Fibroblast of villous mesenchyme (primary cell): ENCODE data around the gene B3GALT5. TPM values are rescaled to one million over a fixed set of nuclear protein-coding genes. Genes with fewer than 3 reads are reported as not detected.

Source experiments
- DNase-seq: peaks from one replicate; pipeline ENCODE4 v3.0.0-alpha.2; 2010; ENCODE audit warnings: low read depth
- H3K4me3 ChIP-seq: 2 replicates; pipeline ENCODE4 v1.5.1; 2011; ENCODE audit warnings: low read depth, mild to moderate bottlenecking, low read length
- CTCF ChIP-seq: IDR thresholded peaks from 2 replicates; pipeline ENCODE4 v1.5.1; 2012; ENCODE audit warnings: low read depth, mild to moderate bottlenecking, low read length; ENCODE audit not compliant: insufficient read depth
- total RNA-seq: library from RNA; depleted of rRNA; stranded (reverse); fragments of >200 nt; gene quantifications from 2 replicates; pipeline ENCODE4 v1.2.3, GENCODE V29; 2012

The B3GALT5 gene, protein sequence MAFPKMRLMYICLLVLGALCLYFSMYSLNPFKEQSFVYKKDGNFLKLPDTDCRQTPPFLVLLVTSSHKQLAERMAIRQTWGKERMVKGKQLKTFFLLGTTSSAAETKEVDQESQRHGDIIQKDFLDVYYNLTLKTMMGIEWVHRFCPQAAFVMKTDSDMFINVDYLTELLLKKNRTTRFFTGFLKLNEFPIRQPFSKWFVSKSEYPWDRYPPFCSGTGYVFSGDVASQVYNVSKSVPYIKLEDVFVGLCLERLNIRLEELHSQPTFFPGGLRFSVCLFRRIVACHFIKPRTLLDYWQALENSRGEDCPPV
- under 0.01 TPM in 1 of 2 replicates, not detected in the other for total RNA-seq

- TF ChIP-seq CTCF, result no peak
- H3K4me3 ChIP-seq, result peak within 1 kb of the TSS; percentile 46
- peak; percentile 35 for DNase-seq
These were observed at the start of gene B3GALT5 for GRCh38 chr21:39612233-39613040. TSS of gene B3GALT5 (plus strand) at chr21:39612940. CDS start at chr21:39660560, 47,620 bp downstream.

DNA sequence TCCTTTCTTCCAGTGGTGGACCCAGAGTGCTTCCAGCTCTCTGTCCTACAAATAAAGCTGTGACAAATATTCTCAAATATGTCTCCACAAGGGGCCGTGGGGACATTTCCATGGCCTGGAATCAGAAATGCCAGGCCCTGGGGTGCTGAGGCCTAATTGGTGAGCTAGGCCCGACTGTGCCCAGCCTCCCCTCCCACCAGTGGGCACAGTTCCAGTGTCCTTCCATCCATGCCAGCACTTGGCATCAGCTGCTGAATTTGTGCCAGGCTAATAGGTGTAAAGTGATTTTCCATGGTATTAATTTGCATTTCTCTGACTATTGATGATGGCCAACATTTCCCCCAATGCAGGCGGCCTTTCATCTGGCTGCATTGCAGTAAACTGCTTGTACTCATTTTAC lies 48.5 kb upstream of the B3GALT5 start:
- H3K4me3 ChIP-seq, result no peak overlapping the region
- no peak for TF ChIP-seq CTCF
- DNase-seq, result no peak

DNA sequence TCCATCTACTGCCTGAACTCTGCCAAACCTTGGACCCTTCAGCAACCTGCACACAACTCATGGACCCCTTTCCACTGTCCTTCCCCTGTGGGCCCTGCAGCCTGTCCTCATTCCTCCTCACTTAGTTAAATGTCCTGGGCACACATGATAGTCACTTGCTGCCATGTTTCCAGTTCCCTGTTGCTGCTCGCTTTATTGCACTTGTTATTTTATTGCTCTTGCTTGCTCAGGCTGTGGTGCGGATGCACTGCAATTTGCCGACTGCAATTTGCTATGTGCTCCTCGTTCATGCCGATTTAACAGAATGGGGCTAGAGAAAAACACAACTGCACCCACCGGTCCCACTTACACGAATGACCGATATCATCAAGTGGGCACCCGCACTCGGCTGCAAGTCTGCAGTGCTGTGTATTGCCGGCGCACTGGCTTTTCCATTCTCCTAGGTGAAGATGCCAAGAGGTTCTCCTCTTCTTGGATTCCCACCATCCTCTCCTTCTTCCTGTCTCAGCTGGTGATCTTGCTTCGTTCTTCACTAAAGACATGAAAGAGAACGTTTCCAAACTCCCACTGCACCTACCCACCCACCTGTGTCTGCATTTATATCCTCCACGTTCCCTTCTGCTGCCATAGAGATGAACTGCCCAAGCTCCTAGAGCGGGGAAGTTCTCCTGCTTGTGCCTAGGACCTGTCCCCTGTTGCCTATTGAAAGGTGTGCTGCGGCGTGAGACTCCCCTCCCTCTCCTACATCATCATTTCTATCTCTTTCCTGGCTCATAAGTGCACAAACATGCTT lies 45.4 kb upstream of the B3GALT5 start:
- TF ChIP-seq CTCF, result no peak
- DNase-seq, result no peak
- no peak overlapping the region for H3K4me3 ChIP-seq

DNA sequence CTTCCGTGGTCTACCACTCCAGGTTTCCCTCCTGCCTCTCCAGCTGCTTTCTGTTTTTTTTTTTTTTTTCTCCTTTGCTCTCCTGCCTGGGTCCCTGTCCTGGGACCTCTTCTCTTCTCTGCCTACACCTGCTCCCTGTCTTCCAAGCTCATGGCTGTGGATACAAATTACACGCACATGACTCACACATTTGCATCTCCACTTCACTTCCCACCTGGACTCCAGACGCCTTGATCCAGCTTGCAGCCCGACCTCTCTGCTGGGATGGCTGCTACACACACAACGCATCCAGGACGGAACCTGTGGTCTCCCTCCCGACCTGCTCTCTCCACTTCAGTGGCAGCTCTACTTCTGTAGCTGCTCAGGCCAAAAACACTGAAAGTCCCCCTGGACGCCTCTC lies 44.4 kb upstream of the B3GALT5 start:
- H3K4me3 ChIP-seq, result no peak overlapping the region
- no peak for TF ChIP-seq CTCF
- no peak for DNase-seq

DNA sequence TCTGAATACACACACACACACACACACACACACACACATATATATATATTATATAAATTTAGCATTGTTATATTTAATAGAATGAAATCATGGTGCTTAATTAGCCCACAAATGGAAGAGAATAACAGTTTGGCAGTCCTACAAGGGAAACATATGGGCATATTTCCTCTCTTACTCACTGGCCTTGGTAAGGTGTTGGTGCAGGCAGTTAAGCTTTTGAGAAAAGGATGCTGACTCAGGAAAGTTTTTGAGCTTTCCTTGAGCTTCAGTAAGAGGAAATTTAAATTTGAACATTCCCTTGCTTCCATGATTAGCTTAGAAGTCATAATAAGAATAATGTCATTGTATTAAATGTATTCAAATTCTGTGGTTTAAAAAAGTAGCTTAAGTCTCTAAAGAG lies 37.0 kb upstream of the B3GALT5 start:
- no peak overlapping the region for H3K4me3 ChIP-seq
- no peak for TF ChIP-seq CTCF
- DNase-seq, result no peak

DNA sequence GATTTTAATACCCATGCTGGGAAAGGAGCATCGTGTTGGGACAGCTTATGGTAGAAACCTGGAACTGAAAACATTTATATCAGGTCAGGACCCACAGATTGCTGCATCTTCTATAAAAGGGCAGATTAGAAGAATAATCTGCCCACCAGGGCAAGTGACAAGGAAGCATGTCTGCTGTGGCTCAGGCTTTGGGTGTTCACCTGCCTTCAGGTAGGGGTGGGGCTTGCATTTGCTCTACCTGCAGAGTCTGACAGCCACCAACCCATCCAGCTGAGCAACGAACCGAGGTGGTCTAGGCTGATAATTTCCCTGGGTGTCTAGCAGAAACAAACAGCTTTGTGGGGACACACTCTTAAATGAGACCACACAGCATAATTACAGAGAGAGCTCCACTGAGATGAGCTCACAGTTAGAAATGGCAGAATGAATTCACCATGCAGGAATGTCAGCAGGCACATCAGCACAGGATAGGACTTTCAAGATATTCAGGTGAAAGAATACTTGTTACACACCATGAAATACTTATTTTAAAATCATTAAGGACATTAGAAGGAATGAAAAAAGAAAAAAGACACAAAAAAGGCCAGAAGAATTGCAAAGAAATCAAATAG lies 36.1 kb upstream of the B3GALT5 start:
- H3K4me3 ChIP-seq, result no peak overlapping the region
- TF ChIP-seq CTCF, result no peak
- no peak for DNase-seq
